ENCODE measurements around the gene PTK6. TPM values are rescaled to one million over a fixed set of nuclear protein-coding genes. Genes with fewer than 3 reads are reported as not detected.

PTK6 gene
- total and polyA plus RNA-seq, 2 of the 13 experiments (the other 11 are each of a cell fraction or from before 2014, with no cell fraction given): 0.08 TPM; not detected in 1

DNA sequence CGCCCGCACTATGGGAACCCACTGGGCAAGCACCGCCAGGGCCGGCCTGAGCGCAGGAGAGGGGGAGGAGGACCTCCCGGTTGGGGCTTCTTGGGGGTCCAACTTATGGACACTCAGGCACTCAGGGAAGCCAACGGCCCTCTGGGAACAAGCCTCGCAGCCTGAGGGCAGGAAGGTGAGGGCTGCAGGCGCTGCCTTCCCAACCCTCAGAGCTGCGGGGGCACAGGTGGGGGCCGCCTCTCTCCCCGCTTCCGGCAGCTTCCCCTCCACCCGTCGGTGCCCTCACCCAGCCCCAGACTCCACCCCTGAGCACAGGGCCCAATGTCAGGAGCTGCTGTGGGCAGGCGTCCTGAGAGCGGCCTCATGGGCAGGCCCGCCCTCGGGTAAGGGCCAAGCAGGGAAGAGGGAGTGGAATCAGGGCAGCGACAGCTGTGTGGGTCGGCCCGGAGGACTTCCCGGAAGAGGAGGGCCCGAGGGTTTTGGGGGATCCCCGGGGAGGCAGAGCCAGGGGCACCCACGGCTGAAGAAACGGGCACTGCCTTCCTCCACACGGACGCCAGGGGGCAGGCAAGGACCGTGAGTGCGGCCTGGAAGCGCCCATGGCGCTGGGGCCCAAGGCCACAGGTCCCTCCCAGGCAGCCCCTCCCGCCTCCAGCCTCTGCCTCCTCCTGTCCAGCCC, 488 bp upstream of the PTK6 start (continued):
- TF ChIP-seq, protein P1, sequence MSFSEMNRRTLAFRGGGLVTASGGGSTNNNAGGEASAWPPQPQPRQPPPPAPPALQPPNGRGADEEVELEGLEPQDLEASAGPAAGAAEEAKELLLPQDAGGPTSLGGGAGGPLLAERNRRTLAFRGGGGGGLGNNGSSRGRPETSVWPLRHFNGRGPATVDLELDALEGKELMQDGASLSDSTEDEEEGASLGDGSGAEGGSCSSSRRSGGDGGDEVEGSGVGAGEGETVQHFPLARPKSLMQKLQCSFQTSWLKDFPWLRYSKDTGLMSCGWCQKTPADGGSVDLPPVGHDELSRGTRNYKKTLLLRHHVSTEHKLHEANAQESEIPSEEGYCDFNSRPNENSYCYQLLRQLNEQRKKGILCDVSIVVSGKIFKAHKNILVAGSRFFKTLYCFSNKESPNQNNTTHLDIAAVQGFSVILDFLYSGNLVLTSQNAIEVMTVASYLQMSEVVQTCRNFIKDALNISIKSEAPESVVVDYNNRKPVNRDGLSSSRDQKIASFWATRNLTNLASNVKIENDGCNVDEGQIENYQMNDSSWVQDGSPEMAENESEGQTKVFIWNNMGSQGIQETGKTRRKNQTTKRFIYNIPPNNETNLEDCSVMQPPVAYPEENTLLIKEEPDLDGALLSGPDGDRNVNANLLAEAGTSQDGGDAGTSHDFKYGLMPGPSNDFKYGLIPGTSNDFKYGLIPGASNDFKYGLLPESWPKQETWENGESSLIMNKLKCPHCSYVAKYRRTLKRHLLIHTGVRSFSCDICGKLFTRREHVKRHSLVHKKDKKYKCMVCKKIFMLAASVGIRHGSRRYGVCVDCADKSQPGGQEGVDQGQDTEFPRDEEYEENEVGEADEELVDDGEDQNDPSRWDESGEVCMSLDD (CRISPR knock-in tag; IDR thresholded peaks at IDR 0.05; ENCODE audit: borderline replicate concordance): peak; percentile 100
- TF ChIP-seq, protein P2, sequence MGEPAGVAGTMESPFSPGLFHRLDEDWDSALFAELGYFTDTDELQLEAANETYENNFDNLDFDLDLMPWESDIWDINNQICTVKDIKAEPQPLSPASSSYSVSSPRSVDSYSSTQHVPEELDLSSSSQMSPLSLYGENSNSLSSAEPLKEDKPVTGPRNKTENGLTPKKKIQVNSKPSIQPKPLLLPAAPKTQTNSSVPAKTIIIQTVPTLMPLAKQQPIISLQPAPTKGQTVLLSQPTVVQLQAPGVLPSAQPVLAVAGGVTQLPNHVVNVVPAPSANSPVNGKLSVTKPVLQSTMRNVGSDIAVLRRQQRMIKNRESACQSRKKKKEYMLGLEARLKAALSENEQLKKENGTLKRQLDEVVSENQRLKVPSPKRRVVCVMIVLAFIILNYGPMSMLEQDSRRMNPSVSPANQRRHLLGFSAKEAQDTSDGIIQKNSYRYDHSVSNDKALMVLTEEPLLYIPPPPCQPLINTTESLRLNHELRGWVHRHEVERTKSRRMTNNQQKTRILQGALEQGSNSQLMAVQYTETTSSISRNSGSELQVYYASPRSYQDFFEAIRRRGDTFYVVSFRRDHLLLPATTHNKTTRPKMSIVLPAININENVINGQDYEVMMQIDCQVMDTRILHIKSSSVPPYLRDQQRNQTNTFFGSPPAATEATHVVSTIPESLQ (CRISPR knock-in tag; conservative IDR thresholded peaks at IDR 0.05): peak; percentile 96; the same call in 1 of the 2 replicates
- TF ChIP-seq ZNF20 (CRISPR knock-in tag; IDR thresholded peaks at IDR 0.05): no peak
- TF ChIP-seq ATRX (CRISPR knock-in tag; IDR thresholded peaks at IDR 0.05; ENCODE audit: borderline replicate concordance): no peak
- no peak; the same call in 1 of the 2 replicates for TF ChIP-seq RNF2 (conservative IDR thresholded peaks at IDR 0.05; ENCODE audit: low read depth)
- TF ChIP-seq SP5 (CRISPR knock-in tag; IDR thresholded peaks at IDR 0.05; ENCODE audit: borderline replicate concordance, low read depth): peak; percentile 71; the same call in 1 of the 2 replicates
- TF ChIP-seq ZNF746 (CRISPR knock-in tag; IDR thresholded peaks at IDR 0.05): peak; percentile 87
- TF ChIP-seq ZSCAN21 (CRISPR knock-in tag; IDR thresholded peaks at IDR 0.05; ENCODE audit: borderline replicate concordance): peak; percentile 94; the same call in 1 of the 2 replicates
- TF ChIP-seq ZKSCAN5 (CRISPR knock-in tag; IDR thresholded peaks at IDR 0.05): 0 out of 2 replicates have a peak, but pooled peaks have one; percentile 37
- peak; percentile 83 for TF ChIP-seq GLI4 (CRISPR knock-in tag; IDR thresholded peaks at IDR 0.05; ENCODE audit: borderline replicate concordance)
- TF ChIP-seq, protein P3, sequence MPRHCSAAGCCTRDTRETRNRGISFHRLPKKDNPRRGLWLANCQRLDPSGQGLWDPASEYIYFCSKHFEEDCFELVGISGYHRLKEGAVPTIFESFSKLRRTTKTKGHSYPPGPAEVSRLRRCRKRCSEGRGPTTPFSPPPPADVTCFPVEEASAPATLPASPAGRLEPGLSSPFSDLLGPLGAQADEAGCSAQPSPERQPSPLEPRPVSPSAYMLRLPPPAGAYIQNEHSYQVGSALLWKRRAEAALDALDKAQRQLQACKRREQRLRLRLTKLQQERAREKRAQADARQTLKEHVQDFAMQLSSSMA (CRISPR knock-in tag; IDR thresholded peaks at IDR 0.05): peak; percentile 87
- TF ChIP-seq ZNF749 (CRISPR knock-in tag; IDR thresholded peaks at IDR 0.05; ENCODE audit: borderline replicate concordance): peak; percentile 90; the same call in 1 of the 2 replicates
- TF ChIP-seq ZNF598 (CRISPR knock-in tag; IDR thresholded peaks at IDR 0.05; ENCODE audit: borderline replicate concordance): peak; percentile 87; the same call in 1 of the 2 replicates
- TF ChIP-seq AHR (CRISPR knock-in tag; IDR thresholded peaks at IDR 0.05): peak; percentile 62; the same call in 1 of the 2 replicates
- TF ChIP-seq ETV6 (CRISPR knock-in tag; conservative IDR thresholded peaks at IDR 0.05): peak; percentile 98
- peak; percentile 22 for TF ChIP-seq FOXO1 (CRISPR knock-in tag; IDR thresholded peaks at IDR 0.05)
- TF ChIP-seq, protein P4, sequence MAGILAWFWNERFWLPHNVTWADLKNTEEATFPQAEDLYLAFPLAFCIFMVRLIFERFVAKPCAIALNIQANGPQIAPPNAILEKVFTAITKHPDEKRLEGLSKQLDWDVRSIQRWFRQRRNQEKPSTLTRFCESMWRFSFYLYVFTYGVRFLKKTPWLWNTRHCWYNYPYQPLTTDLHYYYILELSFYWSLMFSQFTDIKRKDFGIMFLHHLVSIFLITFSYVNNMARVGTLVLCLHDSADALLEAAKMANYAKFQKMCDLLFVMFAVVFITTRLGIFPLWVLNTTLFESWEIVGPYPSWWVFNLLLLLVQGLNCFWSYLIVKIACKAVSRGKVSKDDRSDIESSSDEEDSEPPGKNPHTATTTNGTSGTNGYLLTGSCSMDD (CRISPR knock-in tag; IDR thresholded peaks at IDR 0.05): 0 out of 2 replicates have a peak, but pooled peaks have one; percentile 53
- TF ChIP-seq SAFB2 (CRISPR knock-in tag; IDR thresholded peaks at IDR 0.05; ENCODE audit: borderline replicate concordance, low read depth): peak; percentile 80
- peak; percentile 75; the same call in 1 of the 2 replicates for TF ChIP-seq ZNF564 (CRISPR knock-in tag; IDR thresholded peaks at IDR 0.05)
- peak; percentile 84 for TF ChIP-seq AKAP8 (CRISPR knock-in tag; IDR thresholded peaks at IDR 0.05)
- peak; percentile 95 for TF ChIP-seq ZNF567 (CRISPR knock-in tag; IDR thresholded peaks at IDR 0.05; ENCODE audit: borderline replicate concordance)
- peak; percentile 28; the same call in 1 of the 2 replicates for TF ChIP-seq ZNF629 (CRISPR knock-in tag; conservative IDR thresholded peaks at IDR 0.05)
- TF ChIP-seq ZNF350 (CRISPR knock-in tag; IDR thresholded peaks at IDR 0.05; ENCODE audit: borderline replicate concordance, low read depth): peak; percentile 96
- TF ChIP-seq ZNF317 (CRISPR knock-in tag; IDR thresholded peaks at IDR 0.05): no peak

Measured in HepG2 (cell line).